ENCODE results near the gene NLE1.
"Not testable (repeated sequence)": the region's sequence is repeated elsewhere in the genome, so short reads cannot be mapped to it uniquely, and the experiment has no call there.

The NLE1 gene

GRCh38 chr17:35141681-35142466 lies at the start of gene NLE1:
Gene NLE1, minus strand, starts transcription at chr17:35142303. Its CDS starts 28 bp downstream, at chr17:35142275.
- peak; percentile 27 for DNase-seq (ENCODE audit: low read depth, low spot score)

DNA sequence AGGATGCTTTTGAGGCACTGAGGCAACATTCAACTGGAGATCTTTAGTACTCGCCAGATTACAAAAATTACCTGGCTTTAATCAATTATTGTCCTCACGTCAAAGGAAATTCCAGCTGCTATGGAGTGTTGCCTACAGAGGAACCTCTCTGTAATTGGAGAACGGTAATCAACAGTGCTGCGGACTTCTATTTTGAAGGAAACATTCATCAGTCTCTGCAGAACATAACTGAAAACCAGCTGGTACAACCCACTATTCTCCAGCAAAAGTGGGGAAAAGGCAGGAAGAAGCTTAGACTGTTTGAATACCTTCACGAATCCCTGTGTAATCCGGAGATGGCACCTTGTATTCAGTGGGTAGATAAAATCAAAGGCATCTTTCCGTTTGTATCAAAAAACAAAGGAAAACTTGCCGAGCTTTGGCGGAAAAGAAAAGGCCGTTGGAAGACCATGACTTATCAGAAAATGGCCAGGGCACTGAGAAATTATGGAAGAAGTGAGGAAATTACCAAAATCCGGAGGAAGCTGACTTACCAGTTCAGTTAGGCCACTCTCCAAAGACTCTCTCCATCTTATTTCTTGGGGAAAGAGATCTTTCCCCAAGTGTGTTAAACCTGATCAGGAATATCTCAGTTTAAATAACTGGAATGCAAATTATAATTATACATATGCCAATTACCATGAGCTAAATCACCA lies 49.0 kb upstream of the NLE1 start:
- no peak for DNase-seq (ENCODE audit: low read depth, low spot score)

- no peak for DNase-seq (ENCODE audit: low read depth, low spot score)
These were observed 47.2 kb upstream of the NLE1 start for GRCh38 chr17:35189291-35189690.

DNA sequence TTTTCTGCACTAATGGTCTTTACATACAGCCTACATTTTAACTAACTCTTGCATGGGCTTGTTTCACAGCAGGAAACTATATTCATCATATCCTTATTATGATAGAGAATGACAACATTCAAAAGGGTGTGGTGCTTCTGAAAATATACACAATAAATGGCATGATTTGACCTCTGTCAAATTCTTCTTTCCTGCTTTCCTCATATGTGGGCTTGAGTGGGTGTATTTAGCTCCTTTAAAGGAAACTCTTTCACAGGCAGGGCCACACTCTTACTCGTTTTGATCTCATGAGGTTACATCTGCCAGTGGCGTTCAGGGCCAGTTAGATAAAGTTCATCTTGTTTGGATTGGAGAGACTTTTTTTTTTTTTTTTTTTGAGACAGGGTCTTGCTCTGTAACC lies 46.0 kb upstream of the NLE1 start:
- no peak for DNase-seq (ENCODE audit: low read depth, low spot score)

DNA sequence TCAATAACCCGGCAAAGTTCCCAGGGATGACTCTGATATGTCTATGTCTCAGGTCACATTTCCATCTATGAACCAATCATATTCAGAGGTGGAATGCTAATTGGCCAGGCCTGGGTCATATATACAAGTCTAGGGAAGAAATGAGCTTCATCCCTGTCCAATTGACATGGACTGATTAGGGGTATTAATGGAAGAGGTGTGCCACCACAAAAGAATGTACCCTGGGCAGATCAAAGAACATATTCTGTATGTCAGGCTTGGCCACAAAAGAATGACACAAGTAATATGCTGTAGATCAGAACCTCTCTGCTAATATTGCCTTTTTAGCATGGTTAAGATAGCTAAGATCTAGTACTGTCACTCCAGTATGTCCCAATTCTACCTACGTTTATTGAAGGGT lies 45.4 kb upstream of the NLE1 start:
- no peak for DNase-seq (ENCODE audit: low read depth, low spot score)

DNA sequence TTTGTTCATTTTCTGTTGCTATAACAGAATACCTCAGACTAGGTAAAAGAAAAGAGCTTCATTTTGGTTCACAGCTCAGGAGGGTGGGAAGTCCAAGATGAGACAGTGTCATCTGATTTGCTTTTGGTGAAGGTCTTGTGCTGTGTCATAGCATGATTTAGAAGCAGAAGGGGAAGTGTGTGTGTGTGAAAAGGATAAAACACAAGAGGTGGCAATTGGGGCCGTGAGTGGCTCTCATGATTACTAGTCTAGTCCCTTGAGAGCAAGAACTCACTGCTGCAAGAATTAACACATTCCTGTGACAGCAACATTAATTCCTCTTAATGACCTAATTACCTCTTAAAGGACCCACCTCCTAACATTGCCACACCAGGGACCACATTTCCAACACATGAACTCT lies 43.7 kb upstream of the NLE1 start:
- DNase-seq (ENCODE audit: low read depth, low spot score): no peak

- DNase-seq (ENCODE audit: low read depth, low spot score): no peak
These were observed 42.2 kb upstream of the NLE1 start for GRCh38 chr17:35184274-35184673.

DNA sequence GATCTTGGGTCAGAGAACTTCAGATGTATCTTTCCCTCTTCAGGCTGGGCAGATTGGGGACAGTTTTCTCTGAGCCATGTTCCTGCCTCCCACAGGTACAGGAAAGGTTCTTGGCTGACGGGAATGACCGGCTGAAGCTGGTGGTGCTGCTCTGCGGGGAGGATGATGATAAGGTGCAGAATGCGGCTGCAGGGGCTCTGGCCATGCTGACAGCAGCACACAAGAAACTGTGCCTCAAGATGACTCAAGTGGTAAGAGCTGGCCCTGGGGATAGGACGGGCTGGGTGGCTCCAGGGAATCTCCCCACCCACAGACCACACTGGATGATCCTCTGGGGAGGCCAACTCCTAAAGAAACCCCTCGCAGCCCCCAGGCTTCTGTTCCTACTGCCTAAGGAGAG lies 41.2 kb upstream of the NLE1 start:
- DNase-seq (ENCODE audit: low read depth, low spot score): no peak

DNA sequence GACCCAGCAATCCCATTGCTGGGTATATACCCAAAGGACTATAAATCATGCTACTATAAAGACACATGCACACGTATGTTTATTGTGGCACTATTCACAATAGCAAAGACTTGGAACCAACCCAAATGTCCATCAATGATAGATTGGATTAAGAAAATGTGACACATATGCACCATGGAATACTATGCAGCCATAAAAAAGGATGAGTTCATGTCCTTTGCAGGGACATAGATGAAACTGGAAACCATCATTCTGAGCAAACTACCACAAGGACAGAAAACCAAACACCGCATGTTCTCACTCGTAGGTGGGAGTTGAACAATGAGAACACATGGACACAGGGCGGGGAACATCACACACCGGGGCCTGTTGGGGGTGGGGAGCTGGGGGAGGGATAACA lies 37.3 kb upstream of the NLE1 start:
- DNase-seq (ENCODE audit: low read depth, low spot score): not testable (repeated sequence)

DNA sequence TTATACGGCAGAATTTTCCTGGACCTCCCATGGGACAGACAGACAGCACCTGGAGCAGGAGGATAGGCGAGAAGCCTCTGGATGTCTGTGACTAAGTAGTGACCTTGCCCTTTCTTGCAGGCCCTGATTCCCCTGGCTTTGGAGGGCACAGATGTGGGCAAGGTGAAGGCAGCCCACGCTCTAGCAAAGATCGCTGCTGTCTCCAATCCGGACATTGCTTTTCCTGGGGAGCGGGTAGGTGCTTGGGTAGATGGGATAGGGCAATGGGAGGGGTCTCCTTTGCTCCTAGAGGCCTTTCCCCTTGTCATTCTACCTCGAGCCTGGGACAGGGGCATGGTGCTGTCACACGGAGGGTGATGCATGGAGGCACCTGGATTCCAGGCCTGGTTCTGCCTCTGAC lies 34.8 kb upstream of the NLE1 start:
- no peak for DNase-seq (ENCODE audit: low read depth, low spot score)

DNA sequence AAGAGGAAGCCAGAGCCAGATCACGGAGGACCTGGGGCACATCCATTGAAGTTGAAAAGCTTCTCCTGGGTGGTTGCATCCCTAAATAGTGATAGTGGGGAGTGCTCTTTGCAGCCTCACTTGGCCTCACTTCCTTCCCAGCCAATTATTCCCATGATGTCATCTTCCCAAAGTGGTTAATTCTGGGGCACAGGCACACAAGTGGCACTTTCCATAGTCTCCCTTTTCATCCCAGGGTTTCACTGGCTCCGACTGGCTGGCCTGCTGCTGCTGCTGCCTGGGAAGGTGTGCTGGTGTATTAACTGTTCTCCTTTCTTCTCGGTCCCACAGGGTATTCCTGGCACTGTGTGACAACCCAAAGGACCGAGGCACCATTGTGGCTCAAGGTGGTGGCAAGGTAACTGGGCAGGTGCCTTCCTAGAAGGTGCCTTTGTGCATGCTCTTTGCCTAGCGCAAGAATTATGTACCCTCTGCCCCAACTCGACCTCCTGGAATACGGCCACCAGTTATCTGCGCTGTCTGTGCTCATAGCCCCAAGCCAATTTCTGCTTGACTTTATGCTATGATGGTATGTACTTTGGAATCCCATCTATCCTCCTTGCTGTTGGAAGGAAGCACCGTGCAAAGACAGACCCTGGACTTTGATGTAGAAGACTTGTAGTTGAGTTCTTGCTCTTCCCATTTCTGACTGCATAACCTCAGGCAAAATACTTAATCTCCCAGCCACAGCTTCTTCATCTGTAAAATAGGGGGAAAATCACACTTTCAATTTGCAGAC lies 33.7 kb upstream of the NLE1 start:
- DNase-seq (ENCODE audit: low read depth, low spot score): no peak

DNA sequence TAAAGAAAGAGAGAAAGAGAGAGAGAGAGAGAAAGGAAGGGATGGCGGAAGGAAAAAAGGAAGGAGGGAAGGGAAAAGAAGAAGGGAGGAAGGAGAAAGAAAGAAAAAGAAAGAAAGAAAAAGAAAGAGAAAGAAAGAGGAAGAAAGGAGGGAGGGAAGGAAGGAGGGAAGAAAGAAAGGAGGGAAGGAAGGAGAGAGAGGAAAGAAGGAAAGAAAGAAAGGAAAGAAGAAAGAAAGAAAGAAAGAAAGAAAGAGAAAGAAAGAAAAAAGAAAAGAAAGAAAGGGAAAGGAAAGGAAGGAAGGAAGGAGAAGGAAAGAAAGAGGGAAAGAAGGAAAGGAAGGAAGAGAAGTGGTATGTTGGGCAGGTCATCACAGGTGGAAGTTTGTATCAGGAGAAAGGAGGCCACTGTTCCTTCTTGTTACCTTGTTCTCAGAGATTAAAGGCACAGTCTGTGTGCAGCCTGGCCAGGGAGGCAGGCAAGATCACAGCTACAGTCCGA lies 32.8 kb upstream of the NLE1 start:
- DNase-seq (ENCODE audit: low read depth, low spot score): no peak

- not testable (repeated sequence) for DNase-seq (ENCODE audit: low read depth, low spot score)
These were observed 30.2 kb upstream of the NLE1 start for GRCh38 chr17:35172321-35172720.

- DNase-seq (ENCODE audit: low read depth, low spot score): no peak
These were observed 29.7 kb upstream of the NLE1 start for GRCh38 chr17:35171834-35172233.

DNA sequence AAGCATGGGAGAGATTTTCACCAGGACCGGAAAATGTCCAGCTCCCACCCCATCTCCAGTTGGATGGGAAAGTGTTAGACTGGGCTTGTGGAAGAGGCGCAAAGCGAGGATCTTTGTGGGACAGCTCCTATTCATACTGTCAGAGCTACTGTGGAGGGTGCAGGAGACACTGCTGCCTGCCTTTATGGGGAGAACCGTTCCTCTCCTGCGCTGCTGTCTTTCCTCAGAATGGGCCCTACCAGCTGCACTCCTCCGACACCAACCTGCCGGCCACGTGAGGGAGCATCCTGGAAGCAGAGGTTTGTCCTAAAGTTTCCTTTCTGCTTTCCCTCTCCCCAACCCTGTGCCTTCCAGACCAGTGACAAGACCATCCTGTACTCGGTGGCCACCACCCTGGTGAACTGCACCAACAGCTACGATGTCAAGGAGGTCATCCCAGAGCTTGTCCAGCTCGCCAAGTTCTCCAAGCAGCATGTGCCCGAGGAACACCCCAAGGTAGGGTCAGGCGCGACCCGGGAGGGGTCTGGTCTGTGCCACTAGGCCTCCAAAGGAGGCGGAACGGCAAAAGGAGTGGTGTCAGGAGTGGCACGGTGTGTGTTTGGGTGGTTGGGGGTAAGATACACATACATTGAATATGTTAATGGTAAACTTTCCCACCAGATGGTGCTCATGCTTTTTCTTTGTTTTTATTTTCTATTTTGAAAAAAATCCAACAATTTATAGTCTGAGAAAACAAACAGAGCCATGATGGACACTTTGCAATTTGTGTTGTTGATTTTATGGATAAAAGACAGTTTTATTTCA lies 29.1 kb upstream of the NLE1 start:
- DNase-seq (ENCODE audit: low read depth, low spot score): no peak

DNA sequence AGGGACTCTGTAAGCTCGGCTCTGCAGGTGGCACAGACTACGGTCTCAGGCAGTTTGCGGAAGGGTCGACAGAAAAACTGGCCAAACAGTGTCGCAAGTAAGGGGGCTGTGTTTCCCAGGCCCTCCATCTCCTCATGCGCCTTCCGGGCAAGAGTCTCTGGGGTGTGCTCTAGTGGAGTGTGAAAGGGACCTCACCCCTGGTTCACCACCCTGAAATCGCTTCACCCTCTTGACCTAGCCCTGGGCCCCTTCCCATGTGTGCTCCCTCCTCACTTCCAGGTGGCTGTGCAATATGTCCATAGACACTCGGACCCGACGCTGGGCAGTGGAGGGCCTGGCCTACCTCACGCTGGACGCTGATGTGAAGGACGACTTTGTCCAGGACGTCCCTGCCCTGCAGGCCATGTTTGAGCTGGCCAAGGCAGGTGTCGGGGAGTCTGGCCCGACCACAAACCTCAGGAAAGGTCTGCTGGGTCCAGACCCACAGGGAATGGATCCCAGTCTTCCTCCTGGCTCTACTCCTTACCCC lies 27.8 kb upstream of the NLE1 start:
- no peak for DNase-seq (ENCODE audit: low read depth, low spot score)

DNA sequence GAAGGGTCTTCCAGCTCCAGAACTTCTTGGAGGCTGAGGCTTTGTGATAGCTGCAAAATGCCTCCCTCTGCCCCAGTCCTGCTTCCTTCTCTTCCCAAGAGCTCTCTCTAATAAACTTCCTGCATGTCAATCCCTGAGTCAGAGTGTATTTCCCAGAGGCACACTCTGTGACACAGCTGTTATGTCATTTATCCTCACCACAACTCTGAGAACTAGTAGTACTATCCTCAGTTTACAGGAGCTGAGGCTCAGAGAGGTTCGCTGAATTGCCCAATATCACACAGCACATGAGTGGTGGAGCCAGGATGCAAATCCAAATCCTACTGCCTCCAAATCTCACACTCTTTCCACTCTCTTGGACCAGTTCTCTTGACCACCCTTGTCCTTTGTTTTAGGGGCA lies 25.6 kb upstream of the NLE1 start:
- DNase-seq (ENCODE audit: low read depth, low spot score): no peak

DNA sequence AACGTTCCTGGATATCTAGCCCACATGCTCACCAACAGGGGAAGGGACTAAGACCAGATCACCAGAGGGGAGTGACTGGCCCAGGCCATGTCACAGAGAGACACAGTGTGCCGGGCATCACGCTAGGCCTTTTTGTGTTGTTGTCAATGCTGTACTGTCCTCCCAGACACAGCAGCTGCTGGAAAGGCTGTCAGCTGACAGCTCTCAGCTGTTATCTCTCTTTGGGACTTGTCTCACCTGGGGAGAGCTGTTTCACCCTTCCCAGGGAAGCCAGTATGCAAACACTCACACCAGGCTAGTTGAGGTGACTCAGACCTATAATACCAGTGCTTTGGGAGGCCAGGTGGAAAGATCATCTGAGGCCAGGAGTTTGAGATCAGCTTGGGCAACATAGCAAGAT lies 24.9 kb upstream of the NLE1 start:
- DNase-seq (ENCODE audit: low read depth, low spot score): no peak

DNA sequence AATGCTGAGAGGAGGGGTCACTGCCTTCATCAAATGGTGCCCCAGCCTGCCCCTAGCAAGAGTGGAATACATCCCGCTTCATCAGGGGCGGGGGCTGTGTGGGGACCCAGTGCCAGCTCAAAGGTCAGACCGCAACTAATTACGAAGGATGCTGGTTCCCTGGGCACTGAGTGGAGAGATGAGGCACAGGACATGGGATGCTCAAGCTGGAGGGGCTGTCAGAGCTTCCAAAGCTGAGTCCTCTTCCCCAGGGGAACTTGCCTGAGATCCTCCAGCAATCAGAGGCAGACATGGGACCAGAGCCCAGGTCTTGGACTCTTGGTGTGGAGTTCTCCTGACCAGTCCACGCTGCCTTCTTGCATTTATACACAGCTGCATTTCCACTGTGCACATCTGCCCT lies 24.4 kb upstream of the NLE1 start:
- DNase-seq (ENCODE audit: low read depth, low spot score): no peak

DNA sequence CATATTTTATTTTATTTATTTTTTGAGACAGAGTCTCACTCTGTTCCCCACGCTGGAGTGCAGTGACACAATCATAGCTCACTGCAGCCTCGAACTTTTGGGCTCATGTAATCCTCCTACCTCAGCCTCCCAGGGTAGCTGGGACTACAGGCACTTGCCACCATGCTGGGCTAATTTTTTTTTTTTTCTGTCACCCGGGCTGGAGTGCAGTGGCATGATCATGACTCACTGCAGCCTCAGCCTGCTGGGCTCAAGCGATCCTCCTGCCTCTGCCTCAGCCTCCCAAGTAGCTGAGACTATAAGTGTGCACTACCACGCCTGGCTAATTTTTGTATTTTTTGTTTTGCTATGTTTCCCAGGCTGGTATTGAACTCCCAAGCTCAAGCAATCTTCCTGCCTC lies 22.6 kb upstream of the NLE1 start:
- DNase-seq (ENCODE audit: low read depth, low spot score): no peak

DNA sequence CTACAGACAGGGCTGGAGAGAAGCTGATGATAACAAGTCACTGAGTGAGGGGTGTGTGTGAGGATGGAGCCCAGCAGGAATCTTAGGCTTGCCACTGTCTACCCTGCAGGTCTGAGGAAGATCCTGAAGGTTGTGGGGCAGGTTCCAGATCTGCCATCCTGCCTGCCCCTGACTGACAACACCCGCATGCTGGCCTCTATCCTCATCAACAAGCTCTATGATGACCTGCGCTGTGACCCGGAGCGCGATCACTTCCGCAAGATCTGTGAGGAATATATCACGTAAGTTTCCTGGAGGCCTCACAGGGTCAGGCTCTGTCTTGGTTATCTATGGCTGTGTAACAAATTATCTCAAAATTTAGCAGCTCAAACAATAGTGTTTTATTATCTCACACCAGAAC lies 21.8 kb upstream of the NLE1 start:
- DNase-seq (ENCODE audit: low read depth, low spot score): no peak
